Keratinocyte (primary cell): ENCODE data around the gene NXT1. TPM values are rescaled to one million over a fixed set of nuclear protein-coding genes. Genes with fewer than 3 reads are reported as not detected.

Experiments used
- DNase-seq: peaks from one replicate; pipeline ENCODE4 v3.0.0-alpha.2; 2011; ENCODE audit warnings: low read depth, missing footprints, low spot score
- FAIRE-seq: peaks from 2 replicates; lab custom pipeline; 2011; peaks lifted over from hg19 to GRCh38; lab: Jason Lieb, UNC
- H2AFZ ChIP-seq: 2 replicates; pipeline ENCODE4 v1.6.0; 2012; ENCODE audit warnings: low read length, control low read depth, inconsistent platforms; ENCODE audit not compliant: control insufficient read depth
- H3K27ac ChIP-seq: 2 replicates; pipeline ENCODE4 v1.5.1; 2011; ENCODE audit warnings: low read length; ENCODE audit not compliant: control insufficient read depth, insufficient read depth
- H3K27me3 ChIP-seq: 3 replicates; pipeline ENCODE4 v1.6.0; 2011; ENCODE audit warnings: low read length; ENCODE audit not compliant: control insufficient read depth, insufficient read depth; ENCODE audit errors: extremely low read depth
- H3K36me3 ChIP-seq, 2 experiments: 2 replicates in 1 of 2; 3 replicates in 1 of 2; pipeline ENCODE4 v1.5.1; 2011; ENCODE audit warnings: low read length in 2 of 2, mild to moderate bottlenecking in 1 of 2; ENCODE audit not compliant: control insufficient read depth in 2 of 2, insufficient read depth in 2 of 2; ENCODE audit errors: extremely low read depth in 1 of 2
- H3K4me1 ChIP-seq: 3 replicates; pipeline ENCODE4 v1.5.1; 2011; ENCODE audit warnings: low read length; ENCODE audit not compliant: control insufficient read depth, insufficient read depth; ENCODE audit errors: extremely low read depth
- H3K4me2 ChIP-seq: 3 replicates; pipeline ENCODE4 v1.6.0; 2011; ENCODE audit warnings: low read depth, low read length; ENCODE audit not compliant: control insufficient read depth, insufficient read depth; ENCODE audit errors: extremely low read depth
- H3K4me3 ChIP-seq, 3 experiments: fragments of 200-600 bp in 1 of 3; sonication (generic) in 1 of 3; 2 replicates in 2 of 3; 3 replicates in 1 of 3; pipeline ENCODE4 v1.5.1; 2011 to 2016; ENCODE audit warnings: low read length in 3 of 3, mild to moderate bottlenecking in 3 of 3, control low read depth in 2 of 3, inconsistent platforms in 1 of 3, low read depth in 1 of 3, mixed read lengths in 1 of 3, mixed run types in 1 of 3, moderate library complexity in 1 of 3; ENCODE audit not compliant: control insufficient read depth in 2 of 3, insufficient read depth in 2 of 3; ENCODE audit errors: extremely low read depth in 1 of 3
- H3K79me2 ChIP-seq: 2 replicates; pipeline ENCODE4 v1.6.0; 2012; ENCODE audit warnings: low read length; ENCODE audit not compliant: control insufficient read depth, insufficient read depth
- H3K9ac ChIP-seq: 3 replicates; pipeline ENCODE4 v1.6.0; 2011; ENCODE audit warnings: low read length; ENCODE audit not compliant: control insufficient read depth, insufficient read depth; ENCODE audit errors: extremely low read depth
- H3K9me1 ChIP-seq: 3 replicates; pipeline ENCODE4 v1.6.0; 2011; ENCODE audit warnings: low read length; ENCODE audit not compliant: control insufficient read depth, insufficient read depth; ENCODE audit errors: extremely low read depth
- H3K9me3 ChIP-seq: 2 replicates; pipeline ENCODE4 v1.5.1; 2012; ENCODE audit warnings: low read depth, low read length; ENCODE audit not compliant: control insufficient read depth
- H4K20me1 ChIP-seq: 3 replicates; pipeline ENCODE4 v1.6.0; 2011; ENCODE audit warnings: low read length; ENCODE audit not compliant: control insufficient read depth, insufficient read depth; ENCODE audit errors: extremely low read depth
- CTCF ChIP-seq, 3 experiments: IDR thresholded peaks in 1 of 3; conservative IDR thresholded peaks in 1 of 3; optimal IDR thresholded peaks in 1 of 3; 2 replicates in 2 of 3; 3 replicates in 1 of 3; pipeline versions ENCODE3 to v1.5.1; 2011; ENCODE audit warnings: low read length in 3 of 3, mild to moderate bottlenecking in 3 of 3, moderate library complexity in 2 of 3, control low read depth in 1 of 3, inconsistent platforms in 1 of 3; ENCODE audit not compliant: insufficient read depth in 2 of 3; ENCODE audit errors: extremely low read depth in 1 of 3
- EZH2 ChIP-seq: IDR thresholded peaks from one replicate; pipeline ENCODE4 v1.6.1; 2012; ENCODE audit warnings: inconsistent platforms, mild to moderate bottlenecking, low read length, moderate library complexity
- dilution Hi-C: fragments of 300-500 bp; cut with MboI; formaldehyde crosslinking; loops from one replicate; pipeline ENCODE4 v1.7.0; 2020; ENCODE audit warnings: low sequenced_read_pairs; ENCODE audit not compliant: extremely low pct_ligation_motif_present
- polyA plus RNA-seq, 5 experiments: library from polyadenylated mRNA; depleted of rRNA in 3 of 5; stranded (reverse) in 3 of 5; stranded (forward) in 1 of 5; unstranded in 1 of 5; fragments of >200 nt; gene quantifications; 1 replicate in 1 of 5; 2 replicates in 3 of 5; 3 replicates in 1 of 5; pipeline versions ENCODE4 v1.2.1 to v1.2.3, GENCODE V29; 2011 to 2012; ENCODE audit warnings: missing spikeins in 2 of 5, low read depth in 1 of 5, low replicate concordance in 1 of 5

Gene NXT1
- polyA plus RNA-seq, 1 donor (not counting 4 experiments of a cell fraction or from before 2014, with no cell fraction given): 25.8 TPM

DNA sequence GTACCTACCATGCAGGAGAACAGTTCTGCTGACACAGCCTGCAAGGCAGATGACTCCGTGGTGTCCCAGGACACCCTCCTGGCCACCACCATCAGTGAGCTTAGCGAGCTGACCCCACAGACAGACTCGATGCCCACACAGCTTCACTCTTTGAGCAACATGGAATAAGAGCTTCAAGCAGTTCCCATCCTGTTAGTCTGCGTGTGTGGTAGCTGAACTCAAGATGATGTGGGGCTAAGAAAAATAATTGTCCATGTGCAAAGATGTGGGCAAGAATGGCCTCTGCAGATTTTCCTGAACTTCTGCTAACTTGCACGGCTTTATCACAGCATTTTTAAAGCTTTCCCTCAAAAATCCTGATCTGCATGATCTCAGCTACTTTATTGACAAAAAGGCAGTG is 19.7 kb downstream of the NXT1 start:
- H3K9me1 ChIP-seq: no peaks in the 10 kb centered on the region
- FAIRE-seq (no peak), DNase-seq (no peak)
- H3K79me2 ChIP-seq: peaks cover 29% of the 10 kb centered on the region
- no peak overlapping the region for H3K9ac ChIP-seq
- no peak overlapping the region for H2AFZ ChIP-seq
- peaks cover 17% of the 10 kb centered on the region for H3K4me1 ChIP-seq
- TF ChIP-seq CTCF (optimal IDR thresholded peaks at IDR 0.05 in 1 of 3, IDR thresholded peaks at IDR 0.05 in 1 of 3, conservative IDR thresholded peaks at IDR 0.05 in 1 of 3; ENCODE audit: extremely low read depth in 1 of 3, insufficient read depth in 2 of 3, low read length in 3 of 3) (no peak), EZH2 (no peak)
- H3K36me3 ChIP-seq: peaks cover 29 to 43% of the 10 kb centered on the region in 2 experiments
- no peaks in the 10 kb centered on the region for H3K9me3 ChIP-seq
- H3K4me3 ChIP-seq: no peak overlapping the region
- no peak overlapping the region for H3K27ac ChIP-seq
- no peaks in the 10 kb centered on the region for H3K27me3 ChIP-seq
- H4K20me1 ChIP-seq: peaks cover 6% of the 10 kb centered on the region
- dilution Hi-C loops: no loop called here
- H3K4me2 ChIP-seq: no peak overlapping the region

DNA sequence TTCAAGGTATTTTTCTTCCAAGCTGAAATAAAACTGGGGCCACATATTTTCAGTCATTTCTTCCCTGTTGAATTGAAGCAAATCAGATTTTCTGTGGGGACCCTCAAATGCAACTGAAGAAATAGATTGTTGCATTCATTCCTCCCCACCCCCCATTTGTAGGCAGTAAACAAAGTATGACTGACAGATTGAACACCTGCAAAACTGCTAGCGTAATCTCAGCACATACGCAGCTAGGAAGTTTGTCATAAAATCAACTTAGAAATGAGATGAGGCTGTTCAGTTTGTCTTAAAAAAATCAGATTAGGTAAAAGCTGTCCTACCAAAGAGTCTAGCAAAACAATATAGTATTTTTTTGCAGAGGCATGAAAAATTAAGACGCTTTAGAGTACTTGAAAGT is 20.3 kb downstream of the NXT1 start:
- FAIRE-seq (no peak), DNase-seq (no peak)
- H3K9ac ChIP-seq: no peak overlapping the region

More for the DNA sequence above, 20.3 kb downstream of the NXT1 start:
- peaks cover 5% of the 10 kb centered on the region for H4K20me1 ChIP-seq
- H3K36me3 ChIP-seq: peaks cover 29 to 42% of the 10 kb centered on the region in 2 experiments
- H3K79me2 ChIP-seq: peaks cover 23% of the 10 kb centered on the region
- H3K4me2 ChIP-seq: no peak overlapping the region
- H3K9me3 ChIP-seq: no peaks in the 10 kb centered on the region
- H3K27me3 ChIP-seq: no peaks in the 10 kb centered on the region
- H3K4me1 ChIP-seq: peaks cover 17% of the 10 kb centered on the region
- dilution Hi-C loops: no loop called here
- no peak overlapping the region for H2AFZ ChIP-seq
- TF ChIP-seq CTCF (optimal IDR thresholded peaks at IDR 0.05 in 1 of 3, IDR thresholded peaks at IDR 0.05 in 1 of 3, conservative IDR thresholded peaks at IDR 0.05 in 1 of 3; ENCODE audit: extremely low read depth in 1 of 3, insufficient read depth in 2 of 3, low read length in 3 of 3) (no peak), EZH2 (no peak)
- no peaks in the 10 kb centered on the region for H3K9me1 ChIP-seq
- no peak overlapping the region for H3K27ac ChIP-seq
- H3K4me3 ChIP-seq: no peak overlapping the region
